B cell (primary cell): ENCODE results near the gene MARS1.

Experiments
- EZH2 ChIP-seq: IDR thresholded peaks from 2 replicates; pipeline ENCODE4 v1.6.1; 2012; ENCODE audit warnings: borderline replicate concordance, low read depth, mild to moderate bottlenecking, moderate library complexity, low read length; ENCODE audit not compliant: insufficient read depth, poor library complexity, severe bottlenecking
- TF ChIP-seq, protein P1 (sequence below): fragments of 200-600 bp; IDR thresholded peaks from one replicate; pipeline ENCODE4 v1.8.0; 2022; ENCODE audit warnings: antibody characterized with exemption, mild to moderate bottlenecking

DNA sequence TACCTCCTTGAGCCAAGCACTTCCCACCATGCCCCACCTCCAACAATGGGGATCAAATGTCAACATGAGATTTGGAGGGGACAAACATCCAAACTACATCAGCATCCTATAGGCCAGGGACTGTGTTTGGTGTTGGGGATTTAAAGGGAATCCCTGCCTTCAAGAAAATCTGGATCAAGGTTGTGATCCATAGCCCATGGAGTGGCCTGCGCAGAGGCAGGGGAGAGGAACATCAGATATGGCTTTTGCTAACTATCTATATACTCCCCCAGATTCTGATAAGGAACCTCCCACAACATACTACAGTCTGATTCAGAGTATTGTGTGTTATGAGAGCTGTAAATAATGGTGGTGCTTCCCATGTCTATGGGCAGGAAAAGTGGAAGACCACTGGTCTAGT, 67.0 kb downstream of the MARS1 start:
- TF ChIP-seq, protein P1, sequence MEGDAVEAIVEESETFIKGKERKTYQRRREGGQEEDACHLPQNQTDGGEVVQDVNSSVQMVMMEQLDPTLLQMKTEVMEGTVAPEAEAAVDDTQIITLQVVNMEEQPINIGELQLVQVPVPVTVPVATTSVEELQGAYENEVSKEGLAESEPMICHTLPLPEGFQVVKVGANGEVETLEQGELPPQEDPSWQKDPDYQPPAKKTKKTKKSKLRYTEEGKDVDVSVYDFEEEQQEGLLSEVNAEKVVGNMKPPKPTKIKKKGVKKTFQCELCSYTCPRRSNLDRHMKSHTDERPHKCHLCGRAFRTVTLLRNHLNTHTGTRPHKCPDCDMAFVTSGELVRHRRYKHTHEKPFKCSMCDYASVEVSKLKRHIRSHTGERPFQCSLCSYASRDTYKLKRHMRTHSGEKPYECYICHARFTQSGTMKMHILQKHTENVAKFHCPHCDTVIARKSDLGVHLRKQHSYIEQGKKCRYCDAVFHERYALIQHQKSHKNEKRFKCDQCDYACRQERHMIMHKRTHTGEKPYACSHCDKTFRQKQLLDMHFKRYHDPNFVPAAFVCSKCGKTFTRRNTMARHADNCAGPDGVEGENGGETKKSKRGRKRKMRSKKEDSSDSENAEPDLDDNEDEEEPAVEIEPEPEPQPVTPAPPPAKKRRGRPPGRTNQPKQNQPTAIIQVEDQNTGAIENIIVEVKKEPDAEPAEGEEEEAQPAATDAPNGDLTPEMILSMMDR = no peak
- TF ChIP-seq EZH2 = no peak
